Measurements from ENCODE around the gene LARGE1. TPM values are rescaled to one million over a fixed set of nuclear protein-coding genes. Genes with fewer than 3 reads are reported as not detected.

Gene LARGE1
- total RNA-seq, 1 donor from 2014 or later: 2.4 TPM

GRCh38 chr22:33771136-33771535 is 149.1 kb downstream of the LARGE1 start:
- no peak for FAIRE-seq
- DNase-seq (ENCODE audit: low read depth): no peak
- Histone ChIP-seq H3K27me3 (ENCODE audit: control insufficient read depth, insufficient read depth, low read length) (no peaks in the 10 kb centered on the region), H3K4me3 (ENCODE audit: low read depth, low read length) (no peak overlapping the region), H3K36me3 (ENCODE audit: control insufficient read depth, insufficient read depth, low read length) (no peaks in the 10 kb centered on the region)
- TF ChIP-seq, protein P1, sequence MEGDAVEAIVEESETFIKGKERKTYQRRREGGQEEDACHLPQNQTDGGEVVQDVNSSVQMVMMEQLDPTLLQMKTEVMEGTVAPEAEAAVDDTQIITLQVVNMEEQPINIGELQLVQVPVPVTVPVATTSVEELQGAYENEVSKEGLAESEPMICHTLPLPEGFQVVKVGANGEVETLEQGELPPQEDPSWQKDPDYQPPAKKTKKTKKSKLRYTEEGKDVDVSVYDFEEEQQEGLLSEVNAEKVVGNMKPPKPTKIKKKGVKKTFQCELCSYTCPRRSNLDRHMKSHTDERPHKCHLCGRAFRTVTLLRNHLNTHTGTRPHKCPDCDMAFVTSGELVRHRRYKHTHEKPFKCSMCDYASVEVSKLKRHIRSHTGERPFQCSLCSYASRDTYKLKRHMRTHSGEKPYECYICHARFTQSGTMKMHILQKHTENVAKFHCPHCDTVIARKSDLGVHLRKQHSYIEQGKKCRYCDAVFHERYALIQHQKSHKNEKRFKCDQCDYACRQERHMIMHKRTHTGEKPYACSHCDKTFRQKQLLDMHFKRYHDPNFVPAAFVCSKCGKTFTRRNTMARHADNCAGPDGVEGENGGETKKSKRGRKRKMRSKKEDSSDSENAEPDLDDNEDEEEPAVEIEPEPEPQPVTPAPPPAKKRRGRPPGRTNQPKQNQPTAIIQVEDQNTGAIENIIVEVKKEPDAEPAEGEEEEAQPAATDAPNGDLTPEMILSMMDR (IDR thresholded peaks at IDR 0.05; ENCODE audit: insufficient read depth, low read length, severe bottlenecking): no peak

DNA sequence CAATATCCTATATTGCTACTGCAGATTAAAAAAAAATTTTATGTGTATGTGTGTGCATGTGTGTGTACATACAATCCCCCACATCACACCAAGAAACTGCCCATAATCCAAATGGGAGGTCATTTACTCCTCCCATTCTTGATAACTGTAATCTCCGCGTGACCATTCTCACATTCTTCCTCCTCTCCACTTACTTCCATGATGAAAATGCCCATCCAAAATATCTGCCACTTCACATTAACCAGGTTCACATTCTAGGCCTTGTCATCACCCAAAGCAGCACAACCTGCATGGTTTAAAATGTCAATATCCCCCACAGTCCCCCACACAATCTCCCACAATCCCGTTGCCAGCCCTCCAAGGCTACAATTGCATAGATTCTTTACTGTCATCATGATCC is 149.6 kb downstream of the LARGE1 start:
- no peak for DNase-seq (ENCODE audit: low read depth)
- FAIRE-seq: no peak
- Histone ChIP-seq H3K27me3 (ENCODE audit: control insufficient read depth, insufficient read depth, low read length) (no peaks in the 10 kb centered on the region), H3K4me3 (ENCODE audit: low read depth, low read length) (no peak overlapping the region), H3K36me3 (ENCODE audit: control insufficient read depth, insufficient read depth, low read length) (no peaks in the 10 kb centered on the region)
- TF ChIP-seq, protein P1 (IDR thresholded peaks at IDR 0.05; ENCODE audit: insufficient read depth, low read length, severe bottlenecking): no peak

DNA sequence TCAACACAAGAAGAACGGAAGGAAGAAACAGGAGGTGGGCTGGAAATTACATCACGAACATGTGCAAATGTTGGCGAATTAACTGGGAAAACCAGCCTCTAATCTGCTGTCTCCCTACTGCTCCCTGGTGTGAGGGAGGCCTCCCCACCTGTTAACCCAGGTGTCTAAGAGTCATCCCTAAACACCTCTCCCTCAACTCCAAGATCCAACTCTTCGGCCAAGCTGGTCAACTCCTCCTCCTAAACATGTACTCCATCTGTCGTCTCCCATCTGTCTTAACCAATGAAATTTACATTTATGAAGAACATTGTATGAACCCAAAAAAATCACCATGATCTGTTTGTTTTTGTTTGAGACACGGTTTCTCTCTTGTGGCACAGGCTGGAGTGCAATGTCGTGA is 154.2 kb downstream of the LARGE1 start:
- H3K36me3 ChIP-seq (ENCODE audit: control insufficient read depth, insufficient read depth, low read length): no peaks in the 10 kb centered on the region
- no peak overlapping the region for H3K4me3 ChIP-seq (ENCODE audit: low read depth, low read length)
- FAIRE-seq: no peak
- TF ChIP-seq, protein P1 (IDR thresholded peaks at IDR 0.05; ENCODE audit: insufficient read depth, low read length, severe bottlenecking): no peak
- H3K27me3 ChIP-seq (ENCODE audit: control insufficient read depth, insufficient read depth, low read length): no peaks in the 10 kb centered on the region
- no peak for DNase-seq (ENCODE audit: low read depth)

DNA sequence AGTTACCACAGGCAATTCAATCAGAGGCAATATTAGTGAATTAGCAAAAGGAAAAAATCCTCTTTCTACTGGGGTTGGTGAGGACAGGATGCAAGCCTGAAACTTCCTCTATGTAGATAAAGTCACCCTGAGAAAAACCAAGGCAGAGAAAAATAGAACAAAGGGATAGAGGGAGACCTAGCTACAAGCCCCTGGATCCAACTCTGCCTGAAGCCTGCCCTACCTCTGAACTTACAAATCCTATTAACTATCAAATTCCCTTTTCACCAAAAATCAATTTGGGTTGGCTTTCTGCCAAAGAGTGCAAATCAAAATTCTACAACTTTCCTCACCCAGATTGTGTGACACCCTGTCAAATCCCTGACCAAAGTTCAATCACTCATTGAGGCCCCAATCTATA is 161.3 kb downstream of the LARGE1 start:
- Histone ChIP-seq H3K27me3 (ENCODE audit: control insufficient read depth, insufficient read depth, low read length) (no peaks in the 10 kb centered on the region), H3K36me3 (ENCODE audit: control insufficient read depth, insufficient read depth, low read length) (no peaks in the 10 kb centered on the region), H3K4me3 (ENCODE audit: low read depth, low read length) (no peak overlapping the region)
- DNase-seq (ENCODE audit: low read depth) (no peak), FAIRE-seq (no peak)
- TF ChIP-seq, protein P1 (IDR thresholded peaks at IDR 0.05; ENCODE audit: insufficient read depth, low read length, severe bottlenecking): no peak

DNA sequence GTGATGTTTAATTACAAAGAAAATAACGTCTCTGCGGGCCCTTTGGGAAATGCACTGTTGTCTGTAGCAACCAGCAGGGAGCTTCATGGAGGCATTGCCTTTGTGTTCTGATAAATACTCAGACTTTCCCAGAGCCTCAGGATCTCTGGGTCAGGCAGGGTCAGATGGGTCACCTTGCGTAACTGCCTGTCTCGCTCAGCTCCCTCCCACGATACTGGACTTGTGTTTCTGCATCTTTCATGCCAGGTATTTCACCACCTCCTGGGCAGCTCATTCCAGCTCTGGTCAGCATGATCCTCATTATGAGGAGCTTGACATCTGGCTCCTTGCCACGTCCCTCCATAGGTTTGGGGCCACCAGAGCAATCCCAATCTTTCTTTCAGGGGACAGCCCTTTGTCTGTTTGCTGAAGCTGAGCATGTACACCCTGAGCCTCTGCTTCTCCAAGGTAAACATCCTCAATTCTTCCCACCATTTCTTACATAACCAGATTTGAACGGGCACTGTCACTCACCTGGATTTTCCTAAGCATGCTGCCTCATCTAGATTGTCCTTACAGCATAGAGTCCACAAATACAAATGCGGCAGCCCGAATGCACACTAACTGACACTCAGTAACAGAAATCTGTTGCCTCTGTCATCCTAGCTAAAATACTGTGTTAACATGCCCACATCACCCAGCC is 162.3 kb downstream of the LARGE1 start:
- Histone ChIP-seq H3K36me3 (ENCODE audit: control insufficient read depth, insufficient read depth, low read length) (no peaks in the 10 kb centered on the region), H3K4me3 (ENCODE audit: low read depth, low read length) (no peak overlapping the region), H3K27me3 (ENCODE audit: control insufficient read depth, insufficient read depth, low read length) (no peaks in the 10 kb centered on the region)
- TF ChIP-seq, protein P1 (IDR thresholded peaks at IDR 0.05; ENCODE audit: insufficient read depth, low read length, severe bottlenecking): no peak
- peak; percentile 43 for FAIRE-seq
- DNase-seq (ENCODE audit: low read depth): no peak
